HepG2 (cell line): ENCODE results near the gene RABEPK.

Source experiments
- CREM ChIP-seq, 2 experiments: sonication (generic) in 1 of 2; formaldehyde crosslinking in 1 of 2; IDR thresholded peaks; 2 replicates each; pipeline versions ENCODE4 v1.4.0 to v1.6.1; 2016 to 2020; ENCODE audit warnings: antibody characterized with exemption in 1 of 2, mild to moderate bottlenecking in 1 of 2, missing genetic modification reagents in 1 of 2
- ELF1 ChIP-seq: sonication (generic); formaldehyde crosslinking; IDR thresholded peaks from 2 replicates; pipeline ENCODE4 v1.4.0; 2020; ENCODE audit warnings: missing genetic modification reagents
- IRF1 ChIP-seq: sonication (generic); formaldehyde crosslinking; IDR thresholded peaks from 2 replicates; pipeline ENCODE4 v1.4.0; 2020; ENCODE audit warnings: low read depth, mild to moderate bottlenecking, missing genetic modification reagents
- MXI1 ChIP-seq: IDR thresholded peaks from 3 replicates; pipeline ENCODE4 v1.6.1; 2012; ENCODE audit warnings: low read depth, low read length, inconsistent platforms, borderline replicate concordance
- POLR2AphosphoS5 ChIP-seq: IDR thresholded peaks from 2 replicates; pipeline ENCODE4 v1.6.1; 2012; ENCODE audit warnings: low read depth, low read length
- RBM39 ChIP-seq: fragments of 200-400 bp; formaldehyde crosslinking; IDR thresholded peaks from one replicate; pipeline ENCODE4 v1.6.1; 2018; ENCODE audit warnings: antibody characterized with exemption, mild to moderate bottlenecking, low read depth, low read length; ENCODE audit not compliant: poor library complexity, severe bottlenecking
- RFX5 ChIP-seq: IDR thresholded peaks from 2 replicates; pipeline ENCODE4 v1.6.1; 2011; ENCODE audit warnings: low read depth, low read length, improper control_type of control experiment
- SMARCE1 ChIP-seq: fragments of 450-650 bp; IDR thresholded peaks from 2 replicates; pipeline ENCODE4 v1.6.1; 2017; ENCODE audit warnings: borderline replicate concordance
- XRCC5 ChIP-seq: fragments of 200-400 bp; formaldehyde crosslinking; optimal IDR thresholded peaks from 2 replicates; pipeline ENCODE3; 2017; ENCODE audit warnings: mild to moderate bottlenecking, low read length
- ZNF772 ChIP-seq: sonication (generic); formaldehyde crosslinking; IDR thresholded peaks from 2 replicates; pipeline ENCODE4 v1.5.0; 2020; ENCODE audit warnings: mild to moderate bottlenecking, missing genetic modification reagents
- TF ChIP-seq, protein P1 (sequence below): sonication (generic); formaldehyde crosslinking; IDR thresholded peaks from 2 replicates; pipeline ENCODE4 v1.5.0; 2020; ENCODE audit warnings: mild to moderate bottlenecking, missing genetic modification reagents, moderate library complexity
- TF ChIP-seq, protein P2 (sequence below): IDR thresholded peaks from 2 replicates; pipeline ENCODE4 v1.6.1; 2016; ENCODE audit warnings: low read depth, control low read depth
- TF ChIP-seq, protein P3 (sequence below): sonication (generic); formaldehyde crosslinking; IDR thresholded peaks from 2 replicates; pipeline ENCODE4 v1.4.0; 2020; ENCODE audit warnings: mild to moderate bottlenecking, missing genetic modification reagents
- TF ChIP-seq, protein P4 (sequence below): sonication (generic); formaldehyde crosslinking; IDR thresholded peaks from 2 replicates; pipeline ENCODE4 v1.9.0; 2021; ENCODE audit warnings: missing genetic modification reagents, borderline replicate concordance

DNA sequence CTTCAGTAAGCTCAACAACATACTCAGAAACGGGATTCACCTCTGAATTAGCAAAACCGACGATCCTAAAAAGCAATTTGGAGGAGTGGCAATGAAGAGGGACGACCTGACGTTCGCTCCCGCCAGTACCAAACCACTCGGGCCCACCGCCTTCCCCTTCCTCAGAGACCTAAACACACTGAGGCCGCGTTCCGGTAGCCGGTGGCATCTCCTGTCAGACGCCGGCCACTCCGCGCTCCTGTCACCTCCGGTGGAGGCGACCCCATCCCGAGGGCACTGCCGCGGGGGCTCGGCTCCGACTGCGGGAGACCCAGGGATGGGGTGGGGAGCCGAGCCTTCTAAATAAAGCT, 11.4 kb upstream of the RABEPK start:
- TF ChIP-seq XRCC5 = no peak
- TF ChIP-seq, protein P1, sequence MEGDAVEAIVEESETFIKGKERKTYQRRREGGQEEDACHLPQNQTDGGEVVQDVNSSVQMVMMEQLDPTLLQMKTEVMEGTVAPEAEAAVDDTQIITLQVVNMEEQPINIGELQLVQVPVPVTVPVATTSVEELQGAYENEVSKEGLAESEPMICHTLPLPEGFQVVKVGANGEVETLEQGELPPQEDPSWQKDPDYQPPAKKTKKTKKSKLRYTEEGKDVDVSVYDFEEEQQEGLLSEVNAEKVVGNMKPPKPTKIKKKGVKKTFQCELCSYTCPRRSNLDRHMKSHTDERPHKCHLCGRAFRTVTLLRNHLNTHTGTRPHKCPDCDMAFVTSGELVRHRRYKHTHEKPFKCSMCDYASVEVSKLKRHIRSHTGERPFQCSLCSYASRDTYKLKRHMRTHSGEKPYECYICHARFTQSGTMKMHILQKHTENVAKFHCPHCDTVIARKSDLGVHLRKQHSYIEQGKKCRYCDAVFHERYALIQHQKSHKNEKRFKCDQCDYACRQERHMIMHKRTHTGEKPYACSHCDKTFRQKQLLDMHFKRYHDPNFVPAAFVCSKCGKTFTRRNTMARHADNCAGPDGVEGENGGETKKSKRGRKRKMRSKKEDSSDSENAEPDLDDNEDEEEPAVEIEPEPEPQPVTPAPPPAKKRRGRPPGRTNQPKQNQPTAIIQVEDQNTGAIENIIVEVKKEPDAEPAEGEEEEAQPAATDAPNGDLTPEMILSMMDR (CRISPR knock-in tag) = no peak
- no peak for TF ChIP-seq POLR2AphosphoS5
- TF ChIP-seq MXI1 = no peak; the same call in 2 of the 3 replicates
- no peak for TF ChIP-seq CREM (IDR thresholded peaks at IDR 0.05)
- TF ChIP-seq CREM (CRISPR knock-in tag; IDR thresholded peaks at IDR 0.05) = no peak
- no peak for TF ChIP-seq ZNF772
- TF ChIP-seq, protein P2, sequence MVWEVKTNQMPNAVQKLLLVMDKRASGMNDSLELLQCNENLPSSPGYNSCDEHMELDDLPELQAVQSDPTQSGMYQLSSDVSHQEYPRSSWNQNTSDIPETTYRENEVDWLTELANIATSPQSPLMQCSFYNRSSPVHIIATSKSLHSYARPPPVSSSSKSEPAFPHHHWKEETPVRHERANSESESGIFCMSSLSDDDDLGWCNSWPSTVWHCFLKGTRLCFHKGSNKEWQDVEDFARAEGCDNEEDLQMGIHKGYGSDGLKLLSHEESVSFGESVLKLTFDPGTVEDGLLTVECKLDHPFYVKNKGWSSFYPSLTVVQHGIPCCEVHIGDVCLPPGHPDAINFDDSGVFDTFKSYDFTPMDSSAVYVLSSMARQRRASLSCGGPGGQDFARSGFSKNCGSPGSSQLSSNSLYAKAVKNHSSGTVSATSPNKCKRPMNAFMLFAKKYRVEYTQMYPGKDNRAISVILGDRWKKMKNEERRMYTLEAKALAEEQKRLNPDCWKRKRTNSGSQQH (CRISPR knock-in tag) = no peak
- TF ChIP-seq, protein P3, sequence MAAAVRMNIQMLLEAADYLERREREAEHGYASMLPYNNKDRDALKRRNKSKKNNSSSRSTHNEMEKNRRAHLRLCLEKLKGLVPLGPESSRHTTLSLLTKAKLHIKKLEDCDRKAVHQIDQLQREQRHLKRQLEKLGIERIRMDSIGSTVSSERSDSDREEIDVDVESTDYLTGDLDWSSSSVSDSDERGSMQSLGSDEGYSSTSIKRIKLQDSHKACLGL (CRISPR knock-in tag) = no peak
- no peak for TF ChIP-seq RFX5
- TF ChIP-seq ELF1 (CRISPR knock-in tag) = no peak
- TF ChIP-seq IRF1 (CRISPR knock-in tag) = no peak
- TF ChIP-seq, protein P4, sequence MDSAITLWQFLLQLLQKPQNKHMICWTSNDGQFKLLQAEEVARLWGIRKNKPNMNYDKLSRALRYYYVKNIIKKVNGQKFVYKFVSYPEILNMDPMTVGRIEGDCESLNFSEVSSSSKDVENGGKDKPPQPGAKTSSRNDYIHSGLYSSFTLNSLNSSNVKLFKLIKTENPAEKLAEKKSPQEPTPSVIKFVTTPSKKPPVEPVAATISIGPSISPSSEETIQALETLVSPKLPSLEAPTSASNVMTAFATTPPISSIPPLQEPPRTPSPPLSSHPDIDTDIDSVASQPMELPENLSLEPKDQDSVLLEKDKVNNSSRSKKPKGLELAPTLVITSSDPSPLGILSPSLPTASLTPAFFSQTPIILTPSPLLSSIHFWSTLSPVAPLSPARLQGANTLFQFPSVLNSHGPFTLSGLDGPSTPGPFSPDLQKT = no peak
- TF ChIP-seq RBM39 = no peak
- no peak for TF ChIP-seq SMARCE1
